SK-N-SH (cell line): ENCODE results near the gene KNG1. TPM values are rescaled to one million over a fixed set of nuclear protein-coding genes. Genes with fewer than 3 reads are reported as not detected.

Experiments
- CTCF ChIA-PET: fragments of 300-600, 350-600 bp; formaldehyde crosslinking; extraction: SDS; loops from one replicate; lab custom pipeline; 2021; lab: Yijun Ruan, JAX
- POLR2A ChIA-PET: fragments of 350-600 bp; sonication (Branson Sonifier 250); formaldehyde crosslinking; extraction: SDS; loops from one replicate; lab custom pipeline; 2020; ENCODE audit warnings: antibody characterized with exemption, inconsistent platforms; lab: Yijun Ruan, JAX
- DNase-seq: peaks from one replicate; pipeline ENCODE4 v3.0.0; 2012
- H2AFZ ChIP-seq: fragments of 200-600 bp; sonication (generic); 2 replicates; pipeline ENCODE4 v1.8.1; 2016; ENCODE audit warnings: antibody characterized with exemption, mild to moderate bottlenecking, low read depth
- H3F3A ChIP-seq: fragments of 200-600 bp; sonication (generic); replicated peaks from 2 replicates; pipeline ENCODE3; 2016; ENCODE audit warnings: antibody characterized with exemption, mild to moderate bottlenecking; ENCODE audit not compliant: insufficient read depth
- H3K27ac ChIP-seq, 2 experiments: fragments of 200-500 bp in 1 of 2; fragments of 200-600 bp in 1 of 2; sonication (Bioruptor generic) in 1 of 2; sonication (generic), shearing (Covaris generic) in 1 of 2; 2 replicates each; pipeline versions ENCODE4 v1.5.1 to v1.6.1; 2014 to 2016; ENCODE audit warnings: low read depth in 2 of 2, inconsistent platforms in 1 of 2, low read length in 1 of 2, mild to moderate bottlenecking in 1 of 2, mixed read lengths in 1 of 2
- H3K27me3 ChIP-seq: fragments of 200-600 bp; sonication (generic), shearing (Covaris generic); 2 replicates; pipeline ENCODE4 v1.6.1; 2016; ENCODE audit warnings: mixed run types; ENCODE audit not compliant: insufficient read depth
- H3K36me3 ChIP-seq, 2 experiments: fragments of 200-500 bp in 1 of 2; fragments of 200-600 bp in 1 of 2; sonication (Bioruptor generic) in 1 of 2; sonication (generic) in 1 of 2; replicated peaks in 1 of 2; 2 replicates each; pipeline versions ENCODE3 to v1.5.1; 2014 to 2016; ENCODE audit warnings: low read length in 1 of 2, mild to moderate bottlenecking in 1 of 2; ENCODE audit not compliant: insufficient read depth in 2 of 2, control insufficient read depth in 1 of 2
- H3K4me1 ChIP-seq, 2 experiments: fragments of 200-500 bp in 1 of 2; fragments of 200-600 bp in 1 of 2; sonication (Bioruptor generic) in 1 of 2; sonication (generic), shearing (Covaris generic) in 1 of 2; 2 replicates each; pipeline versions ENCODE4 v1.5.1 to v1.6.1; 2014 to 2016; ENCODE audit warnings: low read depth in 1 of 2, low read length in 1 of 2, mixed run types in 1 of 2; ENCODE audit not compliant: insufficient read depth in 2 of 2, control insufficient read depth in 1 of 2
- H3K4me2 ChIP-seq: fragments of 200-600 bp; sonication (generic), shearing (Covaris generic); 2 replicates; pipeline ENCODE4 v1.6.1; 2017; ENCODE audit warnings: mixed run types
- H3K4me3 ChIP-seq, 2 experiments: fragments of 200-500 bp in 1 of 2; fragments of 200-600 bp in 1 of 2; sonication (Bioruptor generic) in 1 of 2; sonication (generic), shearing (Covaris generic) in 1 of 2; 2 replicates each; pipeline versions ENCODE4 v1.5.1 to v1.8.1; 2014 to 2016; ENCODE audit warnings: low read depth in 2 of 2, inconsistent platforms in 1 of 2, low read length in 1 of 2, mild to moderate bottlenecking in 1 of 2, mixed read lengths in 1 of 2, moderate library complexity in 1 of 2
- H3K79me2 ChIP-seq: fragments of 200-600 bp; sonication (generic); 2 replicates; pipeline ENCODE4 v1.8.1; 2017; ENCODE audit warnings: mild to moderate bottlenecking; ENCODE audit not compliant: insufficient read depth
- H3K9ac ChIP-seq: fragments of 200-600 bp; sonication (generic); 2 replicates; pipeline ENCODE4 v1.6.1; 2017; ENCODE audit warnings: mixed run types
- H3K9me2 ChIP-seq: fragments of 200-600 bp; sonication (generic); 2 replicates; pipeline ENCODE4 v1.6.1; 2017; ENCODE audit warnings: mixed run types
- H3K9me3 ChIP-seq: fragments of 200-600 bp; sonication (generic); 2 replicates; pipeline ENCODE4 v1.6.1; 2017; ENCODE audit warnings: mixed run types, mild to moderate bottlenecking, moderate library complexity
- H4K20me1 ChIP-seq: fragments of 200-600 bp; sonication (generic); 2 replicates; pipeline ENCODE4 v1.6.1; 2017; ENCODE audit warnings: mild to moderate bottlenecking, mixed run types; ENCODE audit not compliant: insufficient read depth
- ELF1 ChIP-seq: IDR thresholded peaks from 2 replicates; pipeline ENCODE4 v1.4.0; 2012
- EZH2phosphoT487 ChIP-seq: fragments of 200-600 bp; sonication (generic); IDR thresholded peaks from 2 replicates; pipeline ENCODE4 v1.6.1; 2017; ENCODE audit warnings: low read depth, mixed run types, mild to moderate bottlenecking, antibody characterized with exemption, moderate library complexity, borderline replicate concordance
- FOXJ3 ChIP-seq: sonication (generic); formaldehyde crosslinking; IDR thresholded peaks from 2 replicates; pipeline ENCODE4 v1.5.1; 2020; ENCODE audit warnings: mild to moderate bottlenecking, missing genetic modification reagents
- MAX ChIP-seq: IDR thresholded peaks from 2 replicates; pipeline ENCODE4 v1.4.0; 2012; ENCODE audit warnings: low read depth
- MEF2A ChIP-seq: IDR thresholded peaks from 2 replicates; pipeline ENCODE4 v1.4.0; 2012; ENCODE audit warnings: low read depth, borderline replicate concordance
- POLR2AphosphoS5 ChIP-seq: IDR thresholded peaks from 2 replicates; pipeline ENCODE4 v1.6.1; 2012; ENCODE audit warnings: low read depth, low read length
- RAD21 ChIP-seq: IDR thresholded peaks from 2 replicates; pipeline ENCODE4 v1.6.1; 2012; ENCODE audit warnings: mild to moderate bottlenecking, low read length
- RCOR1 ChIP-seq: fragments of 150-350 bp; IDR thresholded peaks from 2 replicates; pipeline ENCODE4 v1.6.1; 2017; ENCODE audit warnings: antibody characterized with exemption, low read length
- RFX5 ChIP-seq: IDR thresholded peaks from 2 replicates; pipeline ENCODE4 v1.6.1; 2012; ENCODE audit warnings: mild to moderate bottlenecking, improper control_type of control experiment, low read length
- RXRA ChIP-seq: IDR thresholded peaks from 2 replicates; pipeline ENCODE4 v1.4.0; 2012; ENCODE audit warnings: low read depth, mild to moderate bottlenecking, borderline replicate concordance
- TAF1 ChIP-seq: IDR thresholded peaks from 2 replicates; pipeline ENCODE4 v1.6.1; 2012; ENCODE audit warnings: low read depth, mild to moderate bottlenecking, low read length, moderate library complexity, borderline replicate concordance
- YY1 ChIP-seq: IDR thresholded peaks from 2 replicates; pipeline ENCODE4 v1.4.0; 2012; ENCODE audit warnings: low read depth, mild to moderate bottlenecking
- WGBS: methylation state at CpG from one replicate; pipeline ENCODE4 v1.1.6; 2017; ENCODE audit warnings: low lambda C conversion rate; 5-methylcytosine and 5-hydroxymethylcytosine counted together
- polyA plus RNA-seq, 3 experiments: library from polyadenylated mRNA; depleted of rRNA; stranded (reverse); fragments of >200 nt; gene quantifications; 2 replicates each; pipeline ENCODE4 v1.2.3, GENCODE V29; 2012

Gene KNG1
- polyA plus RNA-seq, 1 of the 3 experiments (the other 2 are of a cell fraction): not detected

- POLR2A ChIA-PET: no interaction called here
- Histone ChIP-seq H3K36me3 (peaks cover 65 to 70% of the 10 kb centered on the region in 2 experiments), H3K4me1 (peaks cover 26 to 29% of the 10 kb centered on the region in 2 experiments; a peak in 3 of 4 replicates), H3K4me3 (peak overlapping the region; percentile 98 to 99), H3K27me3 (no peaks in the 10 kb centered on the region), H3K4me2 (peak overlapping the region; percentile 81), H3F3A (peaks cover 79% of the 10 kb centered on the region), H4K20me1 (peaks cover 71% of the 10 kb centered on the region), H3K79me2 (peaks cover 54% of the 10 kb centered on the region), H2AFZ (no peak overlapping the region), H3K27ac (peak overlapping the region in 1 of 2 experiments; percentile 94; a peak in 2 of 4 replicates), H3K9me3 (no peaks in the 10 kb centered on the region), H3K9me2 (no peaks in the 10 kb centered on the region), H3K9ac (peak overlapping the region; percentile 100; the same call in 1 of the 2 replicates)
- DNase-seq: no peak
- TF ChIP-seq RXRA (no peak), RAD21 (no peak), TAF1 (no peak), EZH2phosphoT487 (no peak)
- CTCF ChIA-PET: interaction anchor here (0.6 kb wide), 1 partner anchor 11 kb away, joined by 3 read pairs; no protein-coding TSS in a partner anchor
- 56% methylated on average over 3 of the region's 3 CpGs for WGBS
These were observed 69.8 kb downstream of the KNG1 start for GRCh38 chr3:186786922-186787321.

GRCh38 chr3:186787642-186788481 is 70.7 kb downstream of the KNG1 start:
- 83% methylated on average over 15 of the region's 15 CpGs for WGBS
- peaks cover 72 to 74% of the 10 kb centered on the region in 2 experiments for H3K36me3 ChIP-seq
- peaks cover 84% of the 10 kb centered on the region for H3F3A ChIP-seq
- DNase-seq: no peak
- peak overlapping the region in 1 of 2 experiments; percentile 94; a peak in 1 of 4 replicates for H3K27ac ChIP-seq
- ChIA-PET POLR2A (no interaction called here), CTCF (interaction anchor here (0.6 to 1.0 kb wide), 2 partner anchors 10 to 34 kb away, joined by 3 read pairs; no protein-coding TSS in a partner anchor)
- no peaks in the 10 kb centered on the region for H3K9me3 ChIP-seq
- H3K79me2 ChIP-seq: peaks cover 54% of the 10 kb centered on the region
- peaks cover 24 to 29% of the 10 kb centered on the region in 2 experiments; a peak in 3 of 4 replicates for H3K4me1 ChIP-seq
- H4K20me1 ChIP-seq: peaks cover 71% of the 10 kb centered on the region
- H3K4me2 ChIP-seq: peak overlapping the region; percentile 81; the same call in 1 of the 2 replicates
- H3K27me3 ChIP-seq: no peaks in the 10 kb centered on the region
- peak overlapping the region; percentile 10; the same call in 1 of the 2 replicates for H3K9ac ChIP-seq
- 0 out of 4 replicates have a peak overlapping the region, but pooled peaks of 1 of the 2 experiments have one; percentile 11 for H3K4me3 ChIP-seq
- no peaks in the 10 kb centered on the region for H3K9me2 ChIP-seq
- no peak for TF ChIP-seq RCOR1
- TF ChIP-seq FOXJ3 (CRISPR knock-in tag): no peak
- no peak for TF ChIP-seq MEF2A
- no peak for TF ChIP-seq ELF1
- TF ChIP-seq MAX: no peak
- TF ChIP-seq RAD21: no peak
- TF ChIP-seq YY1: no peak
- peak; percentile 1; the same call in 1 of the 2 replicates for TF ChIP-seq POLR2AphosphoS5
- no peak for TF ChIP-seq RFX5
- TF ChIP-seq, all 33 proteins: peak for 1
- H2AFZ ChIP-seq: no peak overlapping the region
